Neural progenitor cell (in vitro differentiated cells): ENCODE data around the gene PIAS2. TPM values are rescaled to one million over a fixed set of nuclear protein-coding genes. Genes with fewer than 3 reads are reported as not detected.
A peak's percentile ranks its signal among the peaks of the same experiment; 100 is the strongest.

Experiments
- DNase-seq: peaks from one replicate; pipeline ENCODE4 v3.0.0-alpha.2; 2016; ENCODE audit warnings: low spot score
- H2AFZ ChIP-seq: fragments of 200-600 bp; sonication (generic); replicated peaks from 2 replicates; pipeline ENCODE4 v1.6.1; 2016; ENCODE audit warnings: antibody characterized with exemption
- H3F3A ChIP-seq: fragments of 200-600 bp; sonication (generic); 2 replicates; pipeline ENCODE4 v1.6.1; 2016; ENCODE audit warnings: antibody characterized with exemption, low read depth
- H3K27ac ChIP-seq: fragments of 200-600 bp; sonication (generic); 2 replicates; pipeline ENCODE4 v1.5.1; 2016; ENCODE audit warnings: mild to moderate bottlenecking
- H3K27me3 ChIP-seq: fragments of 200-600 bp; sonication (generic); 2 replicates; pipeline ENCODE4 v1.6.1; 2016; ENCODE audit warnings: mild to moderate bottlenecking, moderate library complexity
- H3K36me3 ChIP-seq: fragments of 200-600 bp; sonication (generic); 2 replicates; pipeline ENCODE4 v1.5.1; 2016
- H3K4me1 ChIP-seq: fragments of 200-600 bp; sonication (generic); 2 replicates; pipeline ENCODE4 v1.6.1; 2016; ENCODE audit warnings: mixed run types
- H3K4me2 ChIP-seq: fragments of 200-600 bp; sonication (generic); 2 replicates; pipeline ENCODE4 v1.6.1; 2016
- H3K4me3 ChIP-seq: fragments of 200-600 bp; sonication (generic); 2 replicates; pipeline ENCODE4 v1.5.1; 2016
- H3K79me2 ChIP-seq: fragments of 200-600 bp; sonication (generic); 2 replicates; pipeline ENCODE4 v1.6.1; 2016; ENCODE audit warnings: low read depth
- H3K9ac ChIP-seq: fragments of 200-600 bp; sonication (generic); 2 replicates; pipeline ENCODE4 v1.6.1; 2016
- H3K9me3 ChIP-seq: fragments of 200-600 bp; sonication (generic); 2 replicates; pipeline ENCODE4 v1.5.1; 2016; ENCODE audit warnings: low read depth
- H4K20me1 ChIP-seq: fragments of 200-600 bp; sonication (generic); 2 replicates; pipeline ENCODE4 v1.6.1; 2016; ENCODE audit warnings: low read depth
- H3K27ac Mint-ChIP-seq: 3 replicates; pipeline ENCODE4 v1.8.0; 2021; ENCODE audit warnings: mixed read lengths
- H3K27me3 Mint-ChIP-seq: 2 replicates; pipeline ENCODE4 v1.8.0; 2022; ENCODE audit warnings: low read depth, mild to moderate bottlenecking, inconsistent platforms, moderate library complexity, mixed read lengths; ENCODE audit not compliant: insufficient read depth
- H3K36me3 Mint-ChIP-seq: 3 replicates; pipeline ENCODE4 v1.8.0; 2021; ENCODE audit warnings: mixed read lengths
- H3K4me1 Mint-ChIP-seq: 3 replicates; pipeline ENCODE4 v1.8.0; 2021; ENCODE audit warnings: mixed read lengths
- H3K4me3 Mint-ChIP-seq: 3 replicates; pipeline ENCODE4 v1.8.0; 2021; ENCODE audit warnings: mild to moderate bottlenecking, moderate library complexity, mixed read lengths
- H3K9me3 Mint-ChIP-seq: 3 replicates; pipeline ENCODE4 v1.8.0; 2020; ENCODE audit warnings: mixed read lengths
- CTCF ChIP-seq: fragments of 200-600 bp; sonication (generic); IDR thresholded peaks from 2 replicates; pipeline ENCODE4 v1.5.1; 2017; ENCODE audit warnings: antibody characterized with exemption, mild to moderate bottlenecking
- EZH2 ChIP-seq: fragments of 200-600 bp; sonication (generic); IDR thresholded peaks from 2 replicates; pipeline ENCODE4 v1.6.1; 2017; ENCODE audit warnings: antibody characterized with exemption, mild to moderate bottlenecking, moderate library complexity
- EZH2phosphoT487 ChIP-seq: fragments of 200-600 bp; sonication (generic); IDR thresholded peaks from 2 replicates; pipeline ENCODE4 v1.6.1; 2017; ENCODE audit warnings: antibody characterized with exemption
- total RNA-seq: library from RNA; depleted of rRNA; stranded (reverse); fragments of >200 nt; gene quantifications from 2 replicates; pipeline ENCODE4 v1.2.3, GENCODE V29; 2015; ENCODE audit warnings: low replicate concordance

Gene PIAS2
- total RNA-seq, 1 donor from 2014 or later: 39.4 TPM

DNA sequence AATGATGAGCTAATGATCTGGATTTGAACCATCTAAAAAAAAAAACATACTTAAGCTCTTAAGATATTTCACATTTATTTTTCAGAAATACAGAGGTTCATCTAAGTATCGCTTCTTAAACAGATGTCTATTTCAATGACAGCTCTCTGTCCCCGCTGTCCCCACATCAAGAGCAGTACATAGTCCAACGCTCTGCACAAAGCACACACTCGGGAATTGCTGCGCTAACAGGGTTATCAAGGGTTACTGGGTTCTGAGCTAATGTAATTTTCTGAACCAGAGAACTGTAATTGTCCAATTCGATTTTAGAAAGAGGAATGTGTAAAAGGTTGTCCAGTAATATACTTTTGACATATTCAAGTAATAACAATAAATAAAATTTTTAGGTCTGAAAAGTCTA, 101.6 kb downstream of the PIAS2 start:
- H3K9me3 ChIP-seq: no peaks in the 10 kb centered on the region
- Mint-ChIP-seq H3K9me3 (no peaks in the 10 kb centered on the region), H3K27me3 (no peaks in the 10 kb centered on the region), H3K4me1 (peaks cover 2% of the 10 kb centered on the region), H3K36me3 (peaks cover 4% of the 10 kb centered on the region), H3K27ac (no peak overlapping the region), H3K4me3 (no peak overlapping the region)
- H3K4me3 ChIP-seq: no peak overlapping the region
- H3K4me2 ChIP-seq: no peak overlapping the region
- no peak for DNase-seq
- no peak overlapping the region for H3K9ac ChIP-seq
- peaks cover 7% of the 10 kb centered on the region for H3K4me1 ChIP-seq
- H3F3A ChIP-seq: no peaks in the 10 kb centered on the region
- no peak overlapping the region for H2AFZ ChIP-seq
- H3K79me2 ChIP-seq: no peaks in the 10 kb centered on the region
- no peaks in the 10 kb centered on the region for H4K20me1 ChIP-seq
- no peaks in the 10 kb centered on the region for H3K36me3 ChIP-seq
- no peak overlapping the region for H3K27ac ChIP-seq
- no peak for TF ChIP-seq EZH2phosphoT487
- no peak for TF ChIP-seq EZH2
- no peak for TF ChIP-seq CTCF
- no peaks in the 10 kb centered on the region for H3K27me3 ChIP-seq

- Mint-ChIP-seq H3K36me3 (peaks cover 4% of the 10 kb centered on the region), H3K27ac (no peak overlapping the region), H3K4me3 (no peak overlapping the region), H3K27me3 (no peaks in the 10 kb centered on the region), H3K9me3 (no peaks in the 10 kb centered on the region), H3K4me1 (peaks cover 5% of the 10 kb centered on the region)
- H3F3A ChIP-seq: no peaks in the 10 kb centered on the region
- no peak overlapping the region for H2AFZ ChIP-seq
- H4K20me1 ChIP-seq: no peaks in the 10 kb centered on the region
- H3K36me3 ChIP-seq: no peaks in the 10 kb centered on the region
- no peak overlapping the region for H3K4me2 ChIP-seq
- H3K9ac ChIP-seq: no peak overlapping the region
- DNase-seq: peak; percentile 25
- no peaks in the 10 kb centered on the region for H3K79me2 ChIP-seq
- H3K4me1 ChIP-seq: peaks cover 13% of the 10 kb centered on the region
- TF ChIP-seq EZH2 (no peak), EZH2phosphoT487 (no peak), CTCF (no peak)
- H3K9me3 ChIP-seq: no peaks in the 10 kb centered on the region
- H3K27ac ChIP-seq: no peak overlapping the region
- no peaks in the 10 kb centered on the region for H3K27me3 ChIP-seq
- no peak overlapping the region for H3K4me3 ChIP-seq
Measured at GRCh38 chr18:46814399-46814798, 102.9 kb downstream of the PIAS2 start.

DNA sequence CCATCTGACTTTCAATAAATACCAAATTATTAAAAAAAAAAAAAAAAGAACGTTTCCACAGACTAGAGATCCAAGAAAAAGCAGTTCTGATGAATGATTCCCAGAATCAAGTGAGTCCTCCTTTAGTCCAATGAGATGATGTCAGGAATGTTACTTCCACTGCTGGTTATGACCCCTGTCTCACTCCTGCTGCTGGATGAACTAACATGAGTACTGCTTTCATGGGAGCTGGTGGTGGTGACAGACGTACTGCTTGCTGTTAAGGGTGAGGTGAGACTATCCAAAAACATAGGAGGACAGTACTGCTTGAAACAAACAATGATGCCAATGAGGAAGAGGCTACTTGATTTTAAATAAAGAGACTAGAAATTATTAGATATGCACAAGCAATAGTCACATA, 105.0 kb downstream of the PIAS2 start:
- peaks cover 3% of the 10 kb centered on the region for H3F3A ChIP-seq
- H3K9me3 ChIP-seq: no peaks in the 10 kb centered on the region
- H3K79me2 ChIP-seq: no peaks in the 10 kb centered on the region
- H3K4me3 Mint-ChIP-seq: no peak overlapping the region
- no peak overlapping the region for H2AFZ ChIP-seq
- no peaks in the 10 kb centered on the region for H4K20me1 ChIP-seq
- H3K36me3 ChIP-seq: no peaks in the 10 kb centered on the region
- no peak for DNase-seq
- no peak overlapping the region for H3K27ac ChIP-seq
- no peaks in the 10 kb centered on the region for H3K9me3 Mint-ChIP-seq
- no peak overlapping the region for H3K27ac Mint-ChIP-seq
- H3K4me1 ChIP-seq: peaks cover 13% of the 10 kb centered on the region
- H3K36me3 Mint-ChIP-seq: peaks cover 6% of the 10 kb centered on the region
- peaks cover 5% of the 10 kb centered on the region for H3K4me1 Mint-ChIP-seq
- TF ChIP-seq EZH2phosphoT487 (no peak), EZH2 (no peak), CTCF (no peak)
- H3K9ac ChIP-seq: no peak overlapping the region
- H3K27me3 ChIP-seq: no peaks in the 10 kb centered on the region
- no peaks in the 10 kb centered on the region for H3K27me3 Mint-ChIP-seq
- no peak overlapping the region for H3K4me3 ChIP-seq
- no peak overlapping the region for H3K4me2 ChIP-seq
